Neuronal stem cell (in vitro differentiated cells): ENCODE measurements around the gene FAAP24.
"Not testable (repeated sequence)": the region's sequence is repeated elsewhere in the genome, so short reads cannot be mapped to it uniquely, and the experiment has no call there.

Experiments
- DNase-seq: peaks from one replicate; pipeline ENCODE4 v3.0.0-alpha.2; 2013; ENCODE audit warnings: low spot score
- H2AFZ ChIP-seq: one replicate; pipeline ENCODE4 v1.6.1; 2013; ENCODE audit warnings: mild to moderate bottlenecking, low read length, inconsistent platforms
- H2AK5ac ChIP-seq: 2 replicates; pipeline ENCODE4 v1.6.1; 2013; ENCODE audit warnings: low read depth, mild to moderate bottlenecking, inconsistent platforms, low read length, moderate library complexity, mixed read lengths
- H2BK120ac ChIP-seq: 2 replicates; pipeline ENCODE4 v1.6.1; 2013; ENCODE audit warnings: low read depth, mild to moderate bottlenecking, inconsistent platforms, low read length, moderate library complexity, mixed read lengths
- H2BK12ac ChIP-seq: one replicate; pipeline ENCODE4 v1.6.1; 2013; ENCODE audit warnings: low read length, inconsistent platforms
- H2BK15ac ChIP-seq: 2 replicates; pipeline ENCODE4 v1.6.1; 2013; ENCODE audit warnings: mild to moderate bottlenecking, low read length, inconsistent platforms, mixed read lengths
- H2BK5ac ChIP-seq: one replicate; pipeline ENCODE4 v1.6.1; 2013; ENCODE audit warnings: inconsistent platforms, mild to moderate bottlenecking, low read length, moderate library complexity
- H3K14ac ChIP-seq: one replicate; pipeline ENCODE4 v1.6.1; 2013; ENCODE audit warnings: low read length, inconsistent platforms
- H3K18ac ChIP-seq: 2 replicates; pipeline ENCODE4 v1.6.1; 2013; ENCODE audit warnings: low read length, inconsistent platforms
- H3K23ac ChIP-seq: 2 replicates; pipeline ENCODE4 v1.6.1; 2013; ENCODE audit warnings: low read depth, mild to moderate bottlenecking, mixed read lengths, low read length, inconsistent platforms; ENCODE audit not compliant: poor library complexity
- H3K27ac ChIP-seq: replicated peaks from 3 replicates; pipeline ENCODE4 v1.5.1; 2013; ENCODE audit warnings: low read length, inconsistent platforms
- H3K27me3 ChIP-seq, 3 experiments: 2 replicates each; pipeline ENCODE4 v1.6.1; 2013; ENCODE audit warnings: low read length in 3 of 3, mild to moderate bottlenecking in 2 of 3, inconsistent platforms in 1 of 3, low read depth in 1 of 3, mixed read lengths in 1 of 3, moderate library complexity in 1 of 3; ENCODE audit not compliant: control insufficient read depth in 3 of 3, insufficient read depth in 3 of 3
- H3K36me3 ChIP-seq, 2 donors: replicated peaks in 1 of 2; 2 replicates each; pipeline ENCODE4 v1.6.1; 2013; ENCODE audit warnings: low read length in 2 of 2; ENCODE audit not compliant: control insufficient read depth in 2 of 2, insufficient read depth in 2 of 2
- H3K4ac ChIP-seq: 2 replicates; pipeline ENCODE4 v1.6.1; 2013; ENCODE audit warnings: inconsistent platforms, mild to moderate bottlenecking, low read length, moderate library complexity
- H3K4me1 ChIP-seq, 2 donors: 1 replicate in 1 of 2; 2 replicates in 1 of 2; pipeline ENCODE4 v1.6.1; 2013; ENCODE audit warnings: low read length in 2 of 2, low read depth in 1 of 2; ENCODE audit not compliant: control insufficient read depth in 2 of 2, insufficient read depth in 1 of 2
- H3K4me2 ChIP-seq: one replicate; pipeline ENCODE4 v1.6.1; 2013; ENCODE audit warnings: mild to moderate bottlenecking, low read length, inconsistent platforms; ENCODE audit not compliant: insufficient read depth, poor library complexity, severe bottlenecking
- H3K4me3 ChIP-seq, 2 donors: 2 replicates each; pipeline ENCODE4 v1.5.1; 2013; ENCODE audit warnings: low read length in 2 of 2, mild to moderate bottlenecking in 2 of 2, inconsistent platforms in 1 of 2, moderate library complexity in 1 of 2
- H3K79me1 ChIP-seq: one replicate; pipeline ENCODE4 v1.6.1; 2013; ENCODE audit warnings: low read depth, mild to moderate bottlenecking, inconsistent platforms, low read length, moderate library complexity
- H3K9ac ChIP-seq: one replicate; pipeline ENCODE4 v1.6.1; 2013; ENCODE audit warnings: mild to moderate bottlenecking, low read depth, low read length, inconsistent platforms; ENCODE audit not compliant: poor library complexity
- H3K9me3 ChIP-seq, 2 donors: replicated peaks in 1 of 2; 2 replicates each; pipeline versions ENCODE3 to v1.6.1; 2013; ENCODE audit warnings: low read length in 2 of 2, mild to moderate bottlenecking in 2 of 2, inconsistent platforms in 1 of 2, low read depth in 1 of 2, mixed read lengths in 1 of 2, moderate library complexity in 1 of 2; ENCODE audit not compliant: control insufficient read depth in 2 of 2, insufficient read depth in 1 of 2
- H4K8ac ChIP-seq: one replicate; pipeline ENCODE4 v1.6.1; 2013; ENCODE audit warnings: low read depth, mild to moderate bottlenecking, inconsistent platforms, low read length, moderate library complexity
- H4K91ac ChIP-seq: one replicate; pipeline ENCODE4 v1.6.1; 2013; ENCODE audit warnings: low read length, low read depth, mild to moderate bottlenecking, inconsistent platforms; ENCODE audit not compliant: poor library complexity
- WGBS, 2 donors: extraction: QIAGEN DNeasy Blood & Tissue Kit; methylation state at CpG; one replicate each; pipeline ENCODE4 v1.1.7; 2013; ENCODE audit warnings: missing lambda C conversion rate in 2 of 2, mixed read lengths in 1 of 2; ENCODE audit not compliant: insufficient read length in 2 of 2, insufficient replicate concordance in 1 of 2; ENCODE audit errors: extremely low coverage in 2 of 2; 5-methylcytosine and 5-hydroxymethylcytosine counted together

FAAP24 gene

DNA sequence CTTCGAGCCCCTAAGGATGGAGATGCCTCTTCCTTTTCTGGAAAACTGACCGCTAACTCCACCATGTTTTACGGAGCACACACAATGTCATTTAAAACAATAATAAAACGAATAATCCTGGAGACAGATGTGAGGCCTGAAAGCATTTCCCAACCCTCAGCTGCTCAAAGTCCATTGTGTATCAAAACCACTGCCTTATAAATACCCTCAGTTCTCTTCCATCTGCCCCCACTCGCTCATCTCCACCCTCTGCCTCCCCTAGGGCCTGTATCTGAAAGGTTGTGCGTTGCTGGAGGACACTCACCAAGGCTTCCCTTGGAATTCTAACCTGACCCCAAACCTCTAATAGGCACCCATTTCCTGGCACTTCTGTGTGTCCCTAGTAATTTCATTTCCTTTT is 10.4 kb downstream of the FAAP24 start:
- not testable (repeated sequence) for H2BK5ac ChIP-seq, H3K4me1 ChIP-seq, H3K18ac ChIP-seq, DNase-seq, H3K27me3 ChIP-seq, H2BK15ac ChIP-seq, H3K9ac ChIP-seq, H2BK12ac ChIP-seq, H3K27ac ChIP-seq, H2BK120ac ChIP-seq, H3K36me3 ChIP-seq, H4K8ac ChIP-seq, H3K4ac ChIP-seq, H3K9me3 ChIP-seq, H4K91ac ChIP-seq, H3K14ac ChIP-seq, H3K79me1 ChIP-seq, H3K23ac ChIP-seq, H3K4me3 ChIP-seq, H2AK5ac ChIP-seq, H3K4me2 ChIP-seq, H2AFZ ChIP-seq
- WGBS, 2 donors = no CpG with 5 or more reads among the region's 6 CpGs

DNA sequence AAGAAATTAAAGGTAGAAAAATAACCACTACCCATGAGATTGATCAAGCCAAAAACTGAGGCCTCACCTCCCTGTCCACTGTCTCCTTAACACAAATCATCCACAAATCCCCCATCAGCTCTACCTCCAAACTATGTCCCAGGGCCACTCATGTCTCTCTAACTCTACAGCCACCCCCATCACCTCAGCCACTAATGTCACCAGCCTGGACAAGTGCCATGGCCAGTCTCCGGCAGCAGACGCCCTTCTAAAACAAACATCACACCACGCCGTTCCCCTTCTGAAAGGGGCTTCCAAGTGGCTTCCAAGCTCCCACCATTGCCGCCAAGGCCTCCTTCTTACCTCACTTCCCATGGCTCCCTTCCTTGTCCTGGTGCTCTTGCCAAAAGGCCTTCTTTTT is 16.2 kb downstream of the FAAP24 start:
- DNase-seq, H3K23ac ChIP-seq, H2BK120ac ChIP-seq, H4K8ac ChIP-seq, H2AFZ ChIP-seq, H3K27ac ChIP-seq, H4K91ac ChIP-seq, H3K4me1 ChIP-seq, H3K9me3 ChIP-seq, H3K18ac ChIP-seq, H3K4ac ChIP-seq, H3K14ac ChIP-seq, H2BK12ac ChIP-seq, H2BK5ac ChIP-seq, H3K4me3 ChIP-seq, H3K4me2 ChIP-seq, H3K27me3 ChIP-seq, H2AK5ac ChIP-seq, H3K9ac ChIP-seq, H3K79me1 ChIP-seq, H2BK15ac ChIP-seq: not testable (repeated sequence)
- WGBS, 2 donors = no CpG with 5 or more reads among the region's 5 CpGs
- peaks cover 5 to 23% of the 10 kb centered on the region in 2 donors for H3K36me3 ChIP-seq

DNA sequence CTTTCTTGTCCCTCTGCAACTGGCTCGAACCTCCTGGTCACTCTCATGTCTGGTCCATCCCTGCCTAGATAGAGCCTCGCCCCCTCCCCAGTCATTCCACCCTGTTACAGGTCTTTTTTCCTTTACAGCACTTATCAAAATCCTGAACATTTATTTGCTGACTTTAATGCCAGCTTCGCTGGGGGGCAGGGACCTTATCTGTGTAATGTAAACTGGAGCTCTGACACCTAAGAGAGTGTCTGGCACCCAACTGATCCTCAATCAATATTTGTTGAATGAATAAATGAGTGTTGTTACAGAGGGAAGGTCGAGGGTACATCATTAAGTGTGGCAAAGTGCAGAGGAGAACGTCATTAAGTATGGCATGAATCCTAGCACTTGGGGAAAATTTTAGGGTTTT is 16.7 kb downstream of the FAAP24 start:
- Histone ChIP-seq H3K27me3 (no peaks in the 10 kb centered on the region), H3K4me2 (no peak overlapping the region), H3K4me1 (no peaks in the 10 kb centered on the region), H3K4me3 (no peak overlapping the region), H4K8ac (no peak overlapping the region), H3K79me1 (no peaks in the 10 kb centered on the region), H2AFZ (no peak overlapping the region), H2BK5ac (no peak overlapping the region), H3K18ac (no peak overlapping the region), H3K36me3 (peaks cover 5 to 26% of the 10 kb centered on the region in 2 donors), H4K91ac (no peak overlapping the region), H3K9me3 (no peaks in the 10 kb centered on the region), H2BK12ac (no peak overlapping the region), H3K4ac (no peak overlapping the region), H2AK5ac (no peak overlapping the region), H2BK15ac (no peak overlapping the region), H3K9ac (no peak overlapping the region), H3K27ac (no peak overlapping the region), H2BK120ac (no peak overlapping the region), H3K14ac (no peak overlapping the region), H3K23ac (no peak overlapping the region)
- no CpG with 5 or more reads among the region's 5 CpGs for whole genome bisulfite sequencing, 2 donors
- no peak for DNase-seq

DNA sequence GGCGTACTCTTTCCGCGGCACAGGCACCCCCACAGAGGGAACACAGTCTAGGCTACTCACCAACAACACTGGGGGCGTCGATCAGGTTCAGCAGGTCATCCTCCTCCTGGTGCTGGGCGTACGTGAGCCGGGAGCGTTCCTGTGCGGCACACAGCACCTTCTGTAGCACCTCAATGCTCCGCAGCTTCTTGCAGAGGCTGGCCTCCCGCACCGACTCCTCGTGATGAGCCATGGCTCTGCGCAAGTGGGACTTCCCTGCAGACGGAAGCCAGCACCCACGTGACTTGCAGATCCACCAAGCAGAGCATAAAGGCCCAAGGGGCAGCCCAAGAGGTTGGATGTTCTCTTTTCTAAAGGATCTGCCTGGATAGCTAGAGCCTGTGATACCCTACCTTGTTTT is 23.9 kb downstream of the FAAP24 start:
- not testable (repeated sequence) for H3K9ac ChIP-seq, H3K4ac ChIP-seq, H3K79me1 ChIP-seq, H4K8ac ChIP-seq, DNase-seq, H3K4me2 ChIP-seq, H3K27ac ChIP-seq, H2AFZ ChIP-seq, H2BK12ac ChIP-seq, H2BK120ac ChIP-seq, H2AK5ac ChIP-seq, H3K23ac ChIP-seq, H2BK15ac ChIP-seq, H3K4me1 ChIP-seq, H4K91ac ChIP-seq, H3K4me3 ChIP-seq, H3K14ac ChIP-seq, H3K9me3 ChIP-seq, H2BK5ac ChIP-seq, H3K18ac ChIP-seq, H3K27me3 ChIP-seq
- no CpG with 5 or more reads among the region's 17 CpGs for WGBS, 2 donors
- peaks cover 8 to 18% of the 10 kb centered on the region in 2 donors for H3K36me3 ChIP-seq
